ENCODE data around the gene GSG1L2. TPM values are rescaled to one million over a fixed set of nuclear protein-coding genes. Genes with fewer than 3 reads are reported as not detected.
"Not testable (repeated sequence)": the region's sequence is repeated elsewhere in the genome, so short reads cannot be mapped to it uniquely, and the experiment has no call there.

Gene GSG1L2
- total RNA-seq, 4 donors from 2014 or later: not detected

DNA sequence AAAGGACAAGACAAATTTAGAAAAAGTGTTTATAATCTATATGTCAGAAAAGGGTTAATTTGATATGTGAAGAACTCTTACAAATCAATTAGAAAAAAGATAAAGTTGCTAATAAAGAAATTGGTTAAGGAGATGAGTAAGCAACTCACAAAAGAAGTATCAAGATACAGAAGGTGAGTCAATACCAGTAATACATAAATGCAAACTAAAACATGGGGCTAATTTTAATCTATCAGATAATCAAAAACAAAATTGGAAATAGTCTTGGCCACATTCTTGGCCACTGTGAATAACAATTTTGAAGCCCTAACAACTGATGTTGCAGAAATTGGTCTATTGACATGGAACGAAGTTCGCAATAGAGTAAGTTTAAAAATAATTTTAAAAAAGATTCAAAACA lies 37.3 kb downstream of the GSG1L2 start:
- TF ChIP-seq, protein P1, sequence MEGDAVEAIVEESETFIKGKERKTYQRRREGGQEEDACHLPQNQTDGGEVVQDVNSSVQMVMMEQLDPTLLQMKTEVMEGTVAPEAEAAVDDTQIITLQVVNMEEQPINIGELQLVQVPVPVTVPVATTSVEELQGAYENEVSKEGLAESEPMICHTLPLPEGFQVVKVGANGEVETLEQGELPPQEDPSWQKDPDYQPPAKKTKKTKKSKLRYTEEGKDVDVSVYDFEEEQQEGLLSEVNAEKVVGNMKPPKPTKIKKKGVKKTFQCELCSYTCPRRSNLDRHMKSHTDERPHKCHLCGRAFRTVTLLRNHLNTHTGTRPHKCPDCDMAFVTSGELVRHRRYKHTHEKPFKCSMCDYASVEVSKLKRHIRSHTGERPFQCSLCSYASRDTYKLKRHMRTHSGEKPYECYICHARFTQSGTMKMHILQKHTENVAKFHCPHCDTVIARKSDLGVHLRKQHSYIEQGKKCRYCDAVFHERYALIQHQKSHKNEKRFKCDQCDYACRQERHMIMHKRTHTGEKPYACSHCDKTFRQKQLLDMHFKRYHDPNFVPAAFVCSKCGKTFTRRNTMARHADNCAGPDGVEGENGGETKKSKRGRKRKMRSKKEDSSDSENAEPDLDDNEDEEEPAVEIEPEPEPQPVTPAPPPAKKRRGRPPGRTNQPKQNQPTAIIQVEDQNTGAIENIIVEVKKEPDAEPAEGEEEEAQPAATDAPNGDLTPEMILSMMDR (IDR thresholded peaks at IDR 0.05): no peak
- TF ChIP-seq POLR2A (IDR thresholded peaks at IDR 0.05): no peak
- intact Hi-C loops (cut with DNase I; ENCODE audit: low total_unique reads): no loop called here
- no peak overlapping the region for H3K4me3 ChIP-seq (ENCODE audit: low read depth, poor library complexity, severe bottlenecking)
- no peak for DNase-seq (ENCODE audit: low spot score in 2 of 2)
- 94% methylated on average over 2 of the region's 2 CpGs for WGBS, 2 donors

DNA sequence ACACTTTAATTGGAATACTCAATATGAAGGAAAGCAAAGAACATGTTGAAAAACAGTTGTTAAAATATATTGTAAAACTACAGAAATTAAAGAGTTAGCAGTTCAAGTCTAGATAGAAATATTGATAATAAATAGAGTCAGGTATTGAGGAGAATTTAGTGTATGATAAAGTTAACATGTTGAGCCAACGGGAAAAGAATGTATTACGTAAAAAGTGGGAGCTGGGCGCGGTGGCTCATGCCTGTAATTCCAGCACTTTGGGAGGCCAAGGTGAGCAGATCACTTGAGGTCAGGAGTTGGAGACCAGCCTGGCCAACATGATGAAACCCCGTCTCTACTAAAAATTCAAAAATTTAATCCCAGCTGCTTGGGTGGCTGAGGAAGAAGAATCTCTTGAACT lies 38.4 kb downstream of the GSG1L2 start:
- intact Hi-C loops (cut with DNase I; ENCODE audit: low total_unique reads); DNase-seq (ENCODE audit: low spot score in 2 of 2); H3K4me3 ChIP-seq (ENCODE audit: low read depth, poor library complexity, severe bottlenecking): not testable (repeated sequence)
- 74 to 83% methylated on average over 5 of the region's 5 CpGs for WGBS, 2 donors

DNA sequence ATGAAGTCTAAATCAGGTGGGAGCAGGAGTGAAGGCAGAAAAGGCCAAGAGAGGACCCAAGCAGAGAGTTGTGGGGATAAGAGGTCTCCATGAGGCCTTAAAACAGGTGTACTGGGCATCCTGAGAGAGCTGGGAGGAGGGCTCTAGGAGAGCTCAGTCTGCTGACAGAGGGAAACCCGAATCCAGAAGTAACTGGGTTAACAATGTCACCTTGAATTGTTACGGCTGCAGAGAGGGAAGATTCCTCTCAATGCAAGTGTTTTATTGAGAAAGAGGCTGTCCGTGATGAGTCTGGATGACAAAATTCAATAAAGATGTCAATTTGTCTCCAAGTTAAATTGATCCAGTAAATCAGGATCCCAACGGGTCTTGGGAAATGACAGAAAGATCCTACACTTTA lies 38.8 kb downstream of the GSG1L2 start:
- 75% methylated on average over 4 of the region's 4 CpGs for WGBS, 2 donors
- H3K4me3 ChIP-seq (ENCODE audit: low read depth, poor library complexity, severe bottlenecking): no peak overlapping the region
- intact Hi-C loops (cut with DNase I; ENCODE audit: low total_unique reads): no loop called here
- no peak for DNase-seq (ENCODE audit: low spot score in 2 of 2)
- TF ChIP-seq POLR2A (IDR thresholded peaks at IDR 0.05): no peak
- TF ChIP-seq, protein P1 (IDR thresholded peaks at IDR 0.05): no peak

DNA sequence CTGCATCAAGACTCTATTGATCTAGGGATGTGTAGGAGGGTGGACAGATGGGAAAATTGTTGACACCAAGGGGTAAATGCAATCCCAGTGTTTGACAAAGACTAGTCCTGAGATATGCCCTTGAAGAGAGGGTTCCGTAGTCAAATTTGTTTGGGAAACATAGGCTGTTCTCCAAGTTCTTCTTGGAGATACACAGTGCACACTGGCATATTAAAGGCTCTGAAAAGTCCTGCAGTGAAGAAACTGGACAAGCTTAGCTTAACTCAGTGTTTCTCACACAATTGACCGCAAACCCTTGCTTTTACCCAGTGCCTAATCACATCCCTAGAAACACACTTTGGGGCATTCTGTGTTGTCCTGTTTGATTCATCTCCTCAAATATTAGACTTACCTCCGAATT lies 41.3 kb downstream of the GSG1L2 start:
- intact Hi-C loops (cut with DNase I; ENCODE audit: low total_unique reads): no loop called here
- WGBS, 2 donors: 86 to 90% methylated on average over 3 of the region's 3 CpGs
- no peak for TF ChIP-seq POLR2A (IDR thresholded peaks at IDR 0.05)
- TF ChIP-seq, protein P1 (IDR thresholded peaks at IDR 0.05): no peak
- H3K4me3 ChIP-seq (ENCODE audit: low read depth, poor library complexity, severe bottlenecking): no peak overlapping the region
- DNase-seq (ENCODE audit: low spot score in 2 of 2): no peak

DNA sequence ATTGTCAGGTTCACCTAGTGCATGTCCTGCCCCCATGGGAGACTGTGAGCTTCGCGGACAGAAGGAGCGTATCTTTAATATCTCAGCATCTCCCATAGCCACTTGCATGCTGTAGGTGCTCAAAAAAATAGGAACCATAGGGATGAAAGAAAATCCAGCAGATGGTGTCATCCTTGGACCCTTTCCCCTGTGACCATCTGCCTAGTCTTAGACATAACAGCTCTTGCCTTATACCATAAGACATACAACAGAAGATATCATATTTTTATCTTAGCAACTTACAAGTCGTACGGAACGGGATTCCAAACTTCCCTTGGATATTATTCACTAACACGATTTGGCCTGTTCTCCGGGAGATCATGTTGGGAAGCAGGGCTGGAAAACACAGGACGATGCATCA lies 45.0 kb downstream of the GSG1L2 start:
- intact Hi-C loops (cut with DNase I; ENCODE audit: low total_unique reads): no loop called here
- TF ChIP-seq, protein P1 (IDR thresholded peaks at IDR 0.05): no peak
- no peak for TF ChIP-seq POLR2A (IDR thresholded peaks at IDR 0.05)

DNA sequence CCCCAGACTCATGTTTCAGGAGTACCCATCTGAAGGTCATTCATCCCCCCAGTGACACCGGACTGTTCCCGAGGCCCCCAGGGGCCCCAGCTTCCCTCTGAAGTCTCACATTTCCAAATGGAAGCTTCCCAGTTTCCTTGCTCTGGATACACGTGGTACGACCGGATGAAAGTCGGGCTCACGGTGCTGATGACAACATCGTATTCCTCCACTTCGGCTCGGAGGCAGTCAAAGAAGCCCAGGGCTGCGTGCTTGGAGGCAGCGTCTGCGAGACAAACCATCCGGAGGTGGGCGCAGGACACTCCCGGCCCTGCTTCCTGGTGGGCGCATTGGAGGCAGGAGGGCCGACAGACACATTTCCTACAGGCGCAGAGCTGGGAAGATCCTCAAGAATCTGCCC lies 49.2 kb downstream of the GSG1L2 start:
- no peak for DNase-seq (ENCODE audit: low spot score in 2 of 2)
- intact Hi-C loops (cut with DNase I; ENCODE audit: low total_unique reads): no loop called here
- TF ChIP-seq, protein P1 (IDR thresholded peaks at IDR 0.05): no peak
- no peak for TF ChIP-seq POLR2A (IDR thresholded peaks at IDR 0.05)
- no peak overlapping the region for H3K4me3 ChIP-seq (ENCODE audit: low read depth, poor library complexity, severe bottlenecking)
- 66 to 69% methylated on average over 19 of the region's 19 CpGs for WGBS, 2 donors

More for the DNA sequence above, 45.0 kb downstream of the GSG1L2 start:
- no peak overlapping the region for H3K4me3 ChIP-seq (ENCODE audit: low read depth, poor library complexity, severe bottlenecking)
- DNase-seq (ENCODE audit: low spot score in 2 of 2): no peak
- WGBS, 2 donors: 90 to 93% methylated on average over 9 of the region's 9 CpGs
